GM12878 (cell line): ENCODE data around the gene BCAS4.

Experiments
- CTCF ChIP-seq, 3 experiments: IDR thresholded peaks in 2 of 3; conservative IDR thresholded peaks in 1 of 3; 2 replicates each; pipeline ENCODE4 v1.5.1; 2011; ENCODE audit warnings: low read depth in 3 of 3, low read length in 3 of 3, mild to moderate bottlenecking in 3 of 3, control low read depth in 2 of 3, moderate library complexity in 2 of 3, inconsistent platforms in 1 of 3, mixed read lengths in 1 of 3; ENCODE audit not compliant: control insufficient read depth in 2 of 3, insufficient read depth in 1 of 3; ENCODE audit errors: extremely low read depth in 1 of 3
- EED ChIP-seq: sonication (generic); IDR thresholded peaks from 2 replicates; pipeline ENCODE4 v1.6.1; 2016; ENCODE audit warnings: antibody characterized with exemption, low read depth
- EP300 ChIP-seq, 2 experiments: fragments of 150-350 bp in 1 of 2; IDR thresholded peaks; 2 replicates each; pipeline ENCODE4 v1.6.1; 2011 to 2012; ENCODE audit warnings: low read depth in 2 of 2, low read length in 2 of 2, borderline replicate concordance in 1 of 2, improper control_type of control experiment in 1 of 2, inconsistent platforms in 1 of 2; ENCODE audit not compliant: control insufficient read depth in 1 of 2
- EZH2 ChIP-seq: IDR thresholded peaks from 2 replicates; pipeline ENCODE4 v1.6.1; 2012; ENCODE audit warnings: low read depth, mild to moderate bottlenecking, control low read depth, inconsistent platforms, low read length, borderline replicate concordance; ENCODE audit not compliant: control insufficient read depth
- PAX8 ChIP-seq: fragments of 450-650 bp; IDR thresholded peaks from 2 replicates; pipeline ENCODE4 v1.6.1; 2017; ENCODE audit warnings: mild to moderate bottlenecking, moderate library complexity
- RAD21 ChIP-seq: IDR thresholded peaks from 2 replicates; pipeline ENCODE4 v1.6.1; 2011; ENCODE audit warnings: mild to moderate bottlenecking, low read depth, low read length, moderate library complexity; ENCODE audit not compliant: insufficient read depth

GRCh38 chr20:50916934-50917333, 122.1 kb downstream of the BCAS4 start:
- TF ChIP-seq EED (no peak), CTCF (IDR thresholded peaks at IDR 0.05 in 2 of 3, conservative IDR thresholded peaks at IDR 0.05 in 1 of 3; ENCODE audit: control insufficient read depth in 2 of 3, extremely low read depth in 1 of 3, insufficient read depth in 1 of 3, low read depth in 3 of 3, low read length in 3 of 3) (no peak), PAX8 (no peak), RAD21 (no peak), EZH2 (no peak), EP300 (IDR thresholded peaks at IDR 0.05; ENCODE audit: borderline replicate concordance in 1 of 2, control insufficient read depth in 1 of 2, low read depth in 2 of 2, low read length in 2 of 2) (no peak)
